PC-3 (cell line): ENCODE data around the gene C14orf93.
"Not testable (repeated sequence)": the region's sequence is repeated elsewhere in the genome, so short reads cannot be mapped to it uniquely, and the experiment has no call there.

Experiments
- CTCF ChIP-seq: fragments of 300-600 bp; sonication (generic); conservative IDR thresholded peaks from 2 replicates; pipeline ENCODE4 v1.5.1; 2017; ENCODE audit warnings: antibody characterized with exemption, low read depth, mild to moderate bottlenecking, low read length
- EZH2phosphoT487 ChIP-seq: fragments of 300-600 bp; sonication (generic); IDR thresholded peaks from 2 replicates; pipeline ENCODE4 v1.6.1; 2018; ENCODE audit warnings: mild to moderate bottlenecking, antibody characterized with exemption, low read length, borderline replicate concordance

GRCh38 chr14:23013749-23014054 is 3.8 kb upstream of the C14orf93 start:
- TF ChIP-seq CTCF, EZH2phosphoT487: not testable (repeated sequence)
